SK-N-SH (cell line): ENCODE results near the gene SPDEF. TPM values are rescaled to one million over a fixed set of nuclear protein-coding genes. Genes with fewer than 3 reads are reported as not detected.

ENCODE experiments used
- CTCF ChIA-PET: fragments of 300-600, 350-600 bp; formaldehyde crosslinking; extraction: SDS; loops from one replicate; lab custom pipeline; 2021; lab: Yijun Ruan, JAX
- POLR2A ChIA-PET: fragments of 350-600 bp; sonication (Branson Sonifier 250); formaldehyde crosslinking; extraction: SDS; loops from one replicate; lab custom pipeline; 2020; ENCODE audit warnings: antibody characterized with exemption, inconsistent platforms; lab: Yijun Ruan, JAX
- DNase-seq: peaks from one replicate; pipeline ENCODE4 v3.0.0; 2012
- H2AFZ ChIP-seq: fragments of 200-600 bp; sonication (generic); 2 replicates; pipeline ENCODE4 v1.8.1; 2016; ENCODE audit warnings: antibody characterized with exemption, mild to moderate bottlenecking, low read depth
- H3F3A ChIP-seq: fragments of 200-600 bp; sonication (generic); replicated peaks from 2 replicates; pipeline ENCODE3; 2016; ENCODE audit warnings: antibody characterized with exemption, mild to moderate bottlenecking; ENCODE audit not compliant: insufficient read depth
- H3K27ac ChIP-seq, 2 experiments: fragments of 200-500 bp in 1 of 2; fragments of 200-600 bp in 1 of 2; sonication (Bioruptor generic) in 1 of 2; sonication (generic), shearing (Covaris generic) in 1 of 2; 2 replicates each; pipeline versions ENCODE4 v1.5.1 to v1.6.1; 2014 to 2016; ENCODE audit warnings: low read depth in 2 of 2, inconsistent platforms in 1 of 2, low read length in 1 of 2, mild to moderate bottlenecking in 1 of 2, mixed read lengths in 1 of 2
- H3K27me3 ChIP-seq: fragments of 200-600 bp; sonication (generic), shearing (Covaris generic); 2 replicates; pipeline ENCODE4 v1.6.1; 2016; ENCODE audit warnings: mixed run types; ENCODE audit not compliant: insufficient read depth
- H3K36me3 ChIP-seq, 2 experiments: fragments of 200-500 bp in 1 of 2; fragments of 200-600 bp in 1 of 2; sonication (Bioruptor generic) in 1 of 2; sonication (generic) in 1 of 2; replicated peaks in 1 of 2; 2 replicates each; pipeline versions ENCODE3 to v1.5.1; 2014 to 2016; ENCODE audit warnings: low read length in 1 of 2, mild to moderate bottlenecking in 1 of 2; ENCODE audit not compliant: insufficient read depth in 2 of 2, control insufficient read depth in 1 of 2
- H3K4me1 ChIP-seq, 2 experiments: fragments of 200-500 bp in 1 of 2; fragments of 200-600 bp in 1 of 2; sonication (Bioruptor generic) in 1 of 2; sonication (generic), shearing (Covaris generic) in 1 of 2; 2 replicates each; pipeline versions ENCODE4 v1.5.1 to v1.6.1; 2014 to 2016; ENCODE audit warnings: low read depth in 1 of 2, low read length in 1 of 2, mixed run types in 1 of 2; ENCODE audit not compliant: insufficient read depth in 2 of 2, control insufficient read depth in 1 of 2
- H3K4me2 ChIP-seq: fragments of 200-600 bp; sonication (generic), shearing (Covaris generic); 2 replicates; pipeline ENCODE4 v1.6.1; 2017; ENCODE audit warnings: mixed run types
- H3K4me3 ChIP-seq, 2 experiments: fragments of 200-500 bp in 1 of 2; fragments of 200-600 bp in 1 of 2; sonication (Bioruptor generic) in 1 of 2; sonication (generic), shearing (Covaris generic) in 1 of 2; 2 replicates each; pipeline versions ENCODE4 v1.5.1 to v1.8.1; 2014 to 2016; ENCODE audit warnings: low read depth in 2 of 2, inconsistent platforms in 1 of 2, low read length in 1 of 2, mild to moderate bottlenecking in 1 of 2, mixed read lengths in 1 of 2, moderate library complexity in 1 of 2
- H3K79me2 ChIP-seq: fragments of 200-600 bp; sonication (generic); 2 replicates; pipeline ENCODE4 v1.8.1; 2017; ENCODE audit warnings: mild to moderate bottlenecking; ENCODE audit not compliant: insufficient read depth
- H3K9ac ChIP-seq: fragments of 200-600 bp; sonication (generic); 2 replicates; pipeline ENCODE4 v1.6.1; 2017; ENCODE audit warnings: mixed run types
- H3K9me2 ChIP-seq: fragments of 200-600 bp; sonication (generic); 2 replicates; pipeline ENCODE4 v1.6.1; 2017; ENCODE audit warnings: mixed run types
- H3K9me3 ChIP-seq: fragments of 200-600 bp; sonication (generic); 2 replicates; pipeline ENCODE4 v1.6.1; 2017; ENCODE audit warnings: mixed run types, mild to moderate bottlenecking, moderate library complexity
- H4K20me1 ChIP-seq: fragments of 200-600 bp; sonication (generic); 2 replicates; pipeline ENCODE4 v1.6.1; 2017; ENCODE audit warnings: mild to moderate bottlenecking, mixed run types; ENCODE audit not compliant: insufficient read depth
- CTCF ChIP-seq: fragments of 200-600 bp; sonication (generic); IDR thresholded peaks from 2 replicates; pipeline ENCODE4 v1.6.1; 2017; ENCODE audit warnings: antibody characterized with exemption, mild to moderate bottlenecking, moderate library complexity
- FOSL2 ChIP-seq: IDR thresholded peaks from 2 replicates; pipeline ENCODE4 v1.4.0; 2012; ENCODE audit warnings: low read depth, mild to moderate bottlenecking, moderate library complexity, borderline replicate concordance
- FOXJ3 ChIP-seq: sonication (generic); formaldehyde crosslinking; IDR thresholded peaks from 2 replicates; pipeline ENCODE4 v1.5.1; 2020; ENCODE audit warnings: mild to moderate bottlenecking, missing genetic modification reagents
- RAD21 ChIP-seq: IDR thresholded peaks from 2 replicates; pipeline ENCODE4 v1.6.1; 2012; ENCODE audit warnings: mild to moderate bottlenecking, low read length
- RCOR1 ChIP-seq: fragments of 150-350 bp; IDR thresholded peaks from 2 replicates; pipeline ENCODE4 v1.6.1; 2017; ENCODE audit warnings: antibody characterized with exemption, low read length
- SMC3 ChIP-seq: IDR thresholded peaks from 2 replicates; pipeline ENCODE4 v1.6.1; 2012; ENCODE audit warnings: low read depth, low read length, improper control_type of control experiment
- TAF1 ChIP-seq: IDR thresholded peaks from 2 replicates; pipeline ENCODE4 v1.6.1; 2012; ENCODE audit warnings: low read depth, mild to moderate bottlenecking, low read length, moderate library complexity, borderline replicate concordance
- YY1 ChIP-seq: IDR thresholded peaks from 2 replicates; pipeline ENCODE4 v1.4.0; 2012; ENCODE audit warnings: low read depth, mild to moderate bottlenecking
- ZBTB33 ChIP-seq: IDR thresholded peaks from 2 replicates; pipeline ENCODE4 v1.4.0; 2012; ENCODE audit warnings: low read depth, borderline replicate concordance
- WGBS: methylation state at CpG from one replicate; pipeline ENCODE4 v1.1.6; 2017; ENCODE audit warnings: low lambda C conversion rate; 5-methylcytosine and 5-hydroxymethylcytosine counted together
- polyA plus RNA-seq, 3 experiments: library from polyadenylated mRNA; depleted of rRNA; stranded (reverse); fragments of >200 nt; gene quantifications; 2 replicates each; pipeline ENCODE4 v1.2.3, GENCODE V29; 2012
- TF ChIP-seq, protein P1 (sequence below): IDR thresholded peaks from 2 replicates; pipeline ENCODE4 v1.4.0; 2012; ENCODE audit warnings: low read depth, borderline replicate concordance

SPDEF gene
- polyA plus RNA-seq, 1 of the 3 experiments (the other 2 are of a cell fraction) = 0.10 TPM

- TF ChIP-seq CTCF = no peak
- TF ChIP-seq, protein P1, sequence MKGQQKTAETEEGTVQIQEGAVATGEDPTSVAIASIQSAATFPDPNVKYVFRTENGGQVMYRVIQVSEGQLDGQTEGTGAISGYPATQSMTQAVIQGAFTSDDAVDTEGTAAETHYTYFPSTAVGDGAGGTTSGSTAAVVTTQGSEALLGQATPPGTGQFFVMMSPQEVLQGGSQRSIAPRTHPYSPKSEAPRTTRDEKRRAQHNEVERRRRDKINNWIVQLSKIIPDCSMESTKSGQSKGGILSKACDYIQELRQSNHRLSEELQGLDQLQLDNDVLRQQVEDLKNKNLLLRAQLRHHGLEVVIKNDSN = no peak
- no peak for TF ChIP-seq SMC3
- no peak for TF ChIP-seq RCOR1
Measured at GRCh38 chr6:34551720-34552119, 4.4 kb downstream of the SPDEF start (continued).

- ChIA-PET CTCF (interaction anchor here (1.5 kb wide), 2 partner anchors 22 to 60 kb away, joined by 3 to 5 read pairs; no protein-coding TSS in a partner anchor), POLR2A (no interaction called here)
- no peak overlapping the region for H3K4me2 ChIP-seq
- H4K20me1 ChIP-seq = no peaks in the 10 kb centered on the region
- no peak overlapping the region for H3K27ac ChIP-seq
- DNase-seq = no peak
- H3K9me2 ChIP-seq = no peaks in the 10 kb centered on the region
- no peak overlapping the region for H2AFZ ChIP-seq
- H3K36me3 ChIP-seq = no peaks in the 10 kb centered on the region
- no peaks in the 10 kb centered on the region for H3K27me3 ChIP-seq
- H3K79me2 ChIP-seq = no peaks in the 10 kb centered on the region
- H3K4me1 ChIP-seq = peaks cover 0 to 19% of the 10 kb centered on the region in 2 experiments; a peak in 1 of 4 replicates
- no peaks in the 10 kb centered on the region for H3F3A ChIP-seq
- no peaks in the 10 kb centered on the region for H3K9me3 ChIP-seq
- WGBS = no CpG with 5 or more reads among the region's 2 CpGs
- TF ChIP-seq YY1 (no peak), FOXJ3 (CRISPR knock-in tag) (no peak), RAD21 (no peak), FOSL2 (no peak), ZBTB33 (no peak), TAF1 (no peak)
- TF ChIP-seq, protein P1 = no peak
- H3K4me3 ChIP-seq = no peak overlapping the region
- no peak overlapping the region for H3K9ac ChIP-seq
Measured at GRCh38 chr6:34549804-34550202, 6.3 kb downstream of the SPDEF start.
